Effector CD8-positive, alpha-beta T cell (primary cell): ENCODE measurements around the gene DEFB119.
"Not testable (repeated sequence)": the region's sequence is repeated elsewhere in the genome, so short reads cannot be mapped to it uniquely, and the experiment has no call there.

ENCODE experiments used
- DNase-seq: peaks from one replicate; lab custom pipeline; 2025; lab: John Stamatoyannopoulos, UW
- total RNA-seq, 4 experiments: gene quantifications; one replicate each; lab custom pipeline; 2026; lab: John Stamatoyannopoulos, UW

The DEFB119 gene
- total RNA-seq: 0 reads per million in 4 experiments

DNA sequence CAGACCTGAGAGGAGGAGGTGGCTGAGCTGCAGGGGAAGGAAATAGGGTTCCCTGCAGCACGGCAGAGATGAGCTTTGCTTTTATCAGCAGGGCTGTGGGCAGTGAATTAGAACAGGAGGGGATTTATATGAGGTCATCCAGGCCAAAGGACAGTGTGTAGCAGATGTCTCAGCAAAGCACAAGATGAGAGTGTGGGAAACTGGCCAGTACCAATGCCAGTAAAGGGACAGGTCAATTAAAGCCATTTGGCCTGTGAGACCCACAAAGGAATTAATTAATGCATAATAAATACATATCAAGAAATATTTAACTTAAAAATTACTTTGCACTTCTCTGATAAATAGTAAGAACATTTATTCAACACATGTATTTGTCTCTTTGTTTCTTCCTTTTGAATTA lies at the start of gene DEFB119:
Gene DEFB119 (minus strand): TSS at position 101 of the 400 bp plus-strand sequence. CDS start 107 bp downstream, outside the sequence.
- DNase-seq: no peak

DNA sequence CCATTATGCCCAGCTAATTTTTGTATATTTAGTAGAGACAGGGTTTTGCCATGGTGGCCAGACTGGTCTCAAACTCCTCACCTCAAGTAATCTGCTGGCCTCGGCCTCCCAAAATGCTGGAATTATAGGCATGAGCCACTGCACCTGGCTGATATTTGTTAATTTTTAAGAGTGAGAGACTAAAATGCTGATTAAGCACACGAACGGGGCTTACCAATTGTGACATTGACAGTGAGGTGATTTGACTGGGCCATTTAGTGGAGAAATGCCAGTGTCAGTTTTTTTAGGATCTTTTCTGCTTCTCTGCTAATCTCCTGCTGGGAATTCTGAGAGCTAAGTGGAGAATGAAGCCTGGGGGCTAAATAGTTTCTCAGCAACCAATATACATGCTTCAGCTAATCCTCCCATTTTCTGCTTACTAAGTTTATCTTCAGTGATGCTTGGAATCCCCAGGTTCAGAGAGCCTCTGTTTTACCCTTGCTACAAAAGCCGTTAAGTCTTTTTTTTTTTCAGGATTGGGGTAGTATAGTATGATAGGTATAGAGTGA lies 40.3 kb upstream of the DEFB119 start:
- no peak for DNase-seq

DNA sequence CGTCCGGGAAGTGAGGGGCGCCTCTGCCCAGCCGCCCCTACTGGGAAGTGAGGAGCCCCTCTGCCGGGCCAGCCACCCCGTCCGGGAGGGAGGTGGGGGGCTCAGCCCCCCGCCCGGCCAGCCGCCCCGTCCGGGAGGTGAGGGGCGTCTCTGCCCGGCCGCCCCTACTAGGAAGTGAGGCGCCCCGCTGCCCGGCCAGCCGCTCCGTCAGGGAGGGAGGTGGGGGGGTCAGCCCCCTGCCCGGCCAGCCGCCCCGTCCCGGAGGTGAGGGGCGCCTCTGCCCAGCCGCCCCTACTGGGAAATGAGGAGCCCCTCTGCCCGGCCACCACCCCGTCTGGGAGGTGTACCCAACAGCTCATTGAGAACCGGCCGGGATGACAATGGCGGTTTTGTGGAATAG lies 37.2 kb upstream of the DEFB119 start:
- DNase-seq: not testable (repeated sequence)

DNA sequence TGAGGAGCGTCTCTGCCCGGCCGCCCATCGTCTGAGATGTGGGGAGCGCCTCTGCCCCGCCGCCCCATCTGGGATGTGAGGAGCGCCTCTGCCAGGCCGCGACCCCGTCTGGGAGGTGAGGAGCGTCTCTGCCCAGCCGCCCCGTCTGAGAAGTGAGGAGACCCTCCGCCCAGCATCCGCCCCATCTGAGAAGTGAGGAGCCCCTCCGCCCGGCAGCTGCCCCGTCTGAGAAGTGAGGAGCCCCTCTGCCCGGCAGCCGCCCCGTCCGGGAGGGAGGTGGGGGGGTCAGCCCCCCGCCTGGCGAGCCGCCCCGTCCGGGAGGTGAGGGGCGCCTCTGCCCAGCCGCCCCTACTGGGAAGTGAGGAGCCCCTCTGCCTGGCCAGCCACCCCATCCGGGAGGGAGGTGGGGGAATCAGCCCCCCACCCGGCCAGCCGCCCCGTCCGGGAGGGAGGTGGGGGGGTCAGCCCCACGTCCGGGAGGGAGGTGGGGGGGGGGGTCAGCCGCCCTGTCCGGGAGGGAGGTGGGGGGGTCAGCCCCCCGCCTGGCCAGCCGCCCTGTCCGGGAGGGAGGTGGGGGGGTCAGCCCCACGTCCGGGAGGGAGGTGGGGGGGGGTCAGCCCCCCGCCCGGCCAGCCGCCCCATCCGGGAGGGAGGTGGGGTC lies 36.6 kb upstream of the DEFB119 start:
- not testable (repeated sequence) for DNase-seq

- DNase-seq: no peak
Measured at GRCh38 chr20:31425797-31426196, 35.4 kb upstream of the DEFB119 start.

GRCh38 chr20:31418307-31418706 lies 27.9 kb upstream of the DEFB119 start:
- no peak for DNase-seq

DNA sequence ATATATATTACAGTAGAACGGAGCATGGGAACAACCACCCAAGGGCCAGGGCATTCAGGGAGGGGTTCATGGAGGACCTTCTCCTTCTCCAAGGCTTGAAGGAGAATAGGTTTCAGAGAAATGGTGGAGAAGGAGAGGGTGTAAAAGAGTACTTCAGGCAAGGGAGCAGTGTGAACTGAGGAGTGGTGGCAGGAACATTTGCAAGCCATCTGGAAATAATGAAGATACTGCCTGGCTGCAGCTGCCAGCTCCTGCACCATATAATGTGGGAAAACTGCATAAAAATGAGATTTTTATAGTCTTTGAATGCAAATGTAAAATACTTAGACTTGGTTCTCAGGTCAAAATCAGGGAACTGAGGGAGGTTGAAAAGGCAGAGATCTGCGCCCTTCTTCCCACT lies 25.3 kb upstream of the DEFB119 start:
- no peak for DNase-seq

DNA sequence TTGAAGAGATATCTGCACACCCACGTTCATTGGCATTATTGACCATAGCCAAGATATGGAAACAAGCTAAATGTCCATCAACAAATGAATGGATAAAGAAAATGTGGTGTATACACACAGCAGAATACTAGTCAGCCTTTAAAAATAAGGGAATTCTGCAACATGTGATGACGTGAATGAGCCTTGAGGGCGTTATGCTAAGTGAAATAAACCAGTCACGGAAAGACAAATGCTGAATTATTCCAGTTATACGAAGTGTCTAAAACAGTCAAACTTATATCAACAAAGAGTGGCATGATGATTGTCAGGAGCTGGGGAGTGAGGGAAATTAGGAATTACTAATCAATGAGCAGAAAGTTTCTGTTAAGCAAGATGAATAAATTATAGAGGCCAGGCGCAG lies 24.0 kb upstream of the DEFB119 start:
- no peak for DNase-seq

GRCh38 chr20:31410011-31410410 lies 19.6 kb upstream of the DEFB119 start:
- no peak for DNase-seq

GRCh38 chr20:31406115-31406514 lies 15.7 kb upstream of the DEFB119 start, which contains the start of gene DEFB121:
DEFB121 (minus strand) TSS chr20:31406215; CDS start chr20:31406152, 63 bp downstream.
- DNase-seq: no peak

DNA sequence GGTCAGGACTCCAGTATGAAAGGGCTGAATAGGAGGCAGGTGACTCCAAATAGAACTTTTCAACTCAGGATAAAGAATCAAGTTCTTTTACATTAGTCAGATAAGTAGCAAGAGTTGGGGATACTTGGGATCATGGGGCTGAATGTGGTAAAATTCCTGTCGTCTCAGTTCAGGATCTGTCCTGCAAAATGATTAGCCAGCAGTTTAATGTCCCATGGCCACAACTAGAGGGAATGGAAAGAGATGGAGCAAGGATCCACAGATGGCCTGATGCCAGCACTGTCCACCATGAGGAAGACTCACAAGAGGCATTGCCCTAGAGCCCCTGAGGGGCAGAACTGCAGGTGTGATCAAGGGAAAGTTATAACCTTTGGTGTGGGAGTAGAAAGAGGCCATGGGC lies 13.5 kb upstream of the DEFB119 start:
- DNase-seq: no peak

DNA sequence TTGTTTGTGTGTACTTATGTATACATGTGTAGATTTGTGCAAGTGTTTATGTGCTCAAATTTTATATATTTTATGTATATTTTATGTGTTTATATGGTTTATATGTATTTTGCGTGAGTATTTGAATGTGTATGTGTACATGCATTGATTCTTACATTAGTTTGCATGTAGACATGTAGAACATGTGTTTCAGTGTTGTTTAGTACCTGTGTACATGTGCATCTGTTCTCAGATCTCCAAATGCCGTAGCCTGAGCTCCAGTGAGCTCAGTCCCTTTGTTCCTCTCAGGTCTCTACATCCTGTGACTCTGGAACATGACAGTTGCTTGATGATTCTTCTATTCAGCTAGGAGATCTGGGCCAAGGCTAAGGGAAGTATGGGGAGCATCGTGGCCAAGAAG lies 4.5 kb upstream of the DEFB119 start:
- DNase-seq: no peak

- no peak for DNase-seq
Measured at GRCh38 chr20:31392836-31393235, 2.4 kb upstream of the DEFB119 start.

GRCh38 chr20:31374346-31374745 lies 16.0 kb downstream of the DEFB119 start:
- DNase-seq: no peak

DNA sequence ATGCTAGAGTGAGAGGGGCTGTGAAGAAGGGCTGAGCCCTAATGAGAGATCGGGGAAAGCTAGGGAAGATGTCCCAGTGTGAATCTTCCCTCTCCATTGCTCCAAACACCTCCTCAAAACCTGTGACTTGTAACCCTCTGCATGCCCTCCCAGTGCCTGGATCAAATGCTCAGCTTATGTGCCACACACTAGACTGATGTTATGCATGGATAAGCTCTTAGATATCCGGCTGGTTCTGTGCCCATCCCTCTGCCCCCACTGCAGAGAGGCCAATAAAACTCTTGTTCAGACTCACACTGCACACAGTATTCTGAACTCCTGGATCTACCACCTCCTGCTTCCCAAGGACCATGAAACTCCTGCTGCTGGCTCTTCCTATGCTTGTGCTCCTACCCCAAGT lies 22.1 kb downstream of the DEFB119 start, which contains the start of gene DEFB118:
Gene DEFB118 (plus strand): TSS at position 301 of the 400 bp plus-strand sequence. CDS start 50 bp downstream, at position 351.
- no peak for DNase-seq

- not testable (repeated sequence) for DNase-seq
Measured at GRCh38 chr20:31364272-31364671, 26.1 kb downstream of the DEFB119 start.

GRCh38 chr20:31363295-31363694 lies 27.1 kb downstream of the DEFB119 start:
- DNase-seq: no peak

DNA sequence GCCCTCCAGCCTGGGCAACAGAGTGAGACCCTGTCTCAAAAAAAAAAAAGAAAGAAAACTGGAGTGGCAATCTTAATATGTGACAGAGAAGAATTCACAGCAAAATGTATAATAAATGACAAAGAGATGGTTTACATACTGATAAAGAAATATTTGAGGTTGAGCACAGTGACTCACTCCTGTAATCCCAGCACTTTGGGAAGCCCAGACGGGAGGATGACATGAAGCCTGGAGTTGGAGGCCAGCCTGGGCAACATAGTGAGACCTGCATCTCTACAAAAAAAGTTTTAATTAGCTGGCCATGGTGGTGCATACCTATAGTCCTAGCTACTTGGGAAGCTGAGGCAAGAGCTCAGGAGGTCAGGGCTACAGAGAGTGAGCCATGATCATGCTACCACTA lies 34.4 kb downstream of the DEFB119 start:
- DNase-seq: no peak

DNA sequence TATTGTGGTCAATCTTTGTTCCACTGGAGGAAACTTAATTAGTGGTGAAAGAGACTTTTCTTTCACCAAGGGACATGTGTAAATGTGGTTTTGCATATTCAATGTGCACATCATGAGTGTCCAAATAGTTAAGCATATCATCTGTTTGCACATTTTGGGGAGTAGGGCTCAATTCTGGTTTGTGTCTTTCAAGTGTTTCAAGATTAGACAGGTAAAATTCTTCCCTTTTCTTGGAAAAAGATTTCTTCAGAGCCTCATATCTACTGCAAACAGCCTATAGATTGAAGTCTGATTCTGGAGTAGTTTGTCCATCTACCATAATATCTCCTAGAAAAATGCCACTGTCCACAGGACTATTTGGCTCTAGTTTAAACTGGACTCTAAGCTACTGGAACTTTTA lies 48.9 kb downstream of the DEFB119 start:
- no peak for DNase-seq

DNA sequence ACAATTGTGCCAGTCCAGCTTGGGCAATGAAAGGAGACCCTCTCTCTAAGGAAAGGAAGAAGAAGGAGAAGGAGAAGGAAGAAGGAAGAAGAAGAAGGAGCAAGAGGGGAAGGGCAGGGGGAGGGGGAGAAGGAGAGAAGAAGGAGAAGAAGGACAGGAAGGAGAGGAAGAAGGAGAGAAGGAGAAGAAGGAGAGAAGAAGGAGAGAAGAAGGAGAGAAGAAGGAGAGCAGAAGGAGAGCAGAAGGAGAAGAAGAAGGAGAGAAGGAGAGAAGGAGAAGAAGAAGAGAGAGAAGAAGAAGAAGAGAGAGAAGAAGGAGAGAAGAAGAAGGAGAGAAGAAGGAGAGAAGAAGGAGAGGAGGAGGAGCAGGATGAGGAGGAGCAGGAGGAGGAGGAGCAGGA lies 59.5 kb downstream of the DEFB119 start:
- DNase-seq: no peak
